Activated CD8-positive, alpha-beta memory T cell treated with anti-CD3 and anti-CD28 coated beads for 48 hours (primary cell): ENCODE measurements around the gene KCNK18.
"Not testable (repeated sequence)": the region's sequence is repeated elsewhere in the genome, so short reads cannot be mapped to it uniquely, and the experiment has no call there.

Source experiments
- DNase-seq, 3 experiments: peaks; one replicate each; pipeline ENCODE4 v3.0.0-alpha.2; 2020; ENCODE audit warnings: low read depth in 2 of 3, low spot score in 2 of 3

The KCNK18 gene

DNA sequence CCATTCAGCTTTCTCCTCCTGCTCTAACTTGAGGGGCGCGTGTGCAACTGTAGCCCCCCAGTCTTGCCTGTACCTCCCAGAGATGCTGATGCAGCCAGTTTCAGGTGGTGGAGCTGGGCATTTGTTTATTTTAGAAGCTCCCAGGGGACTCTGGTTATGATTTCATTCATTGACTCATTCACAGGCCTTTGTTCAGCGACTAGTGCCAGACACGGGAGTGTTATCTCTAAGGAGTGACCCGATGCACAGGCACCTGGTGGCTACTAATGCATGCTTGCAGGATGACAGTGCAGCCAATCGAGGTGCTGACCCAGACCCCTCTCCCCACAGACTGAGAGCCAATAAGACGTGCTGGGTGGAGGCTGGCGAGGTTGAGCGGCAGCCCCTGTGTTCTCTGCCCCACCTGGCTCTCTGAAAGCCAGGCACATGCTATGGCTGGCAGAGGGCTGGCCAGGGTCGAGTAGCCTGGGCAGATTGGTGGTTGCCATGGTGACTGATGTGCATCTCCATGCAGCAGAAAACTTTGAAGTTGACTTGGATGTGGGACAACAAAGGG, 23.9 kb downstream of the KCNK18 start:
- no peak for DNase-seq

GRCh38 chr10:117222552-117222951, 25.3 kb downstream of the KCNK18 start:
- DNase-seq, result no peak

- DNase-seq, result no peak
Observed at GRCh38 chr10:117222976-117223692, 25.8 kb downstream of the KCNK18 start.

GRCh38 chr10:117223693-117224430, 26.6 kb downstream of the KCNK18 start:
- DNase-seq, result no peak

GRCh38 chr10:117224881-117225280, 27.6 kb downstream of the KCNK18 start:
- DNase-seq, result no peak

DNA sequence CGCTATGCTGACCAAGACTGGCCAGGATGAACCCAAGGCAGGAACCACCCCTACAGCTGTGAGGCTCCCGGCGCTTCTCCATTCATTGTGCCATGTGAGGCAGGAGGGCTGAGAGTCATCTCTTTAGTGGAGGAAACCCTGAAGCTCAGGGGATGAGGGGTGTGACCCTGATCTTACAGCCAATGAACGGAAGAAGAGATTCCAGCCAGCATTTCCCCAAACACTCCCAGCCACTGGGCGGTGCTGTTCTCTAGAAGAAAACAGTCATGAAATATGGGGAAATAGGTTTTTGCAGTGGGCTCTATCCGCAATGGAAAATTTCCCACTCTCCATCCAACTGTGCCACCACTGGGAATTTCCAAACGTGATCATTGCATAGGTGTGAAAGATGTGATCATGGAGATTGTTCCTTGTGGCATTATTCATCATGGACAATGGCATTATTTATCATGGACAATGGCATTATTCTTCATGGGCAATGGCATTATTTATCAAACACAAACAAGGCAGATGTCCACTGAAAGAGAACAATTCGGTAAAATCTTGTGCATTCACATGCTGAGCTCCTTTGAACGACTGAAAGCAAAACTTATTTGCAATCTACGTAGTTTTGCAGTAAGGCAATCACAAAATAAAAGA, 29.6 kb downstream of the KCNK18 start:
- DNase-seq, result no peak

DNA sequence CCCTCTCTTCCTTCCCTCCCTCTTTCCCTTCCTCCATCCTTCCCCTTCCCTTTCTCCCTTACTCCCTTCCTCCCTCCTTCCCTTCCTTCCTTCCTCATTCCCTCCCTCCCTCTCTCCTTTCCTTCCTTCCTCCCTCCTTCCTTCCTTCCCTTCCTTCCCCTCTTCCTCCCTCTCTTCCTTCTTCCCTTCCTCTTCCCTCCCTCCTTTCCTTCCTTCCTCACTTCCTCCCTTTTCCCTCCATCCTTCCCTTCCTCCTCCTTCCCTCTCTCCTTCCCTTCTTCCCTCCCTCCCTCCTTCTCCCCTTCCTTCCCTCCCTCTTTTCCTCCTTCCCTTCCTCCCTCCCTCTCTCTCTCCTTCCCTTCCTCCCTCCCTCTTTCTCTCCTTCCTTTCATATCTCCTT, 30.9 kb downstream of the KCNK18 start:
- DNase-seq, result no peak

GRCh38 chr10:117230107-117230506, 32.8 kb downstream of the KCNK18 start:
- not testable (repeated sequence) for DNase-seq

DNA sequence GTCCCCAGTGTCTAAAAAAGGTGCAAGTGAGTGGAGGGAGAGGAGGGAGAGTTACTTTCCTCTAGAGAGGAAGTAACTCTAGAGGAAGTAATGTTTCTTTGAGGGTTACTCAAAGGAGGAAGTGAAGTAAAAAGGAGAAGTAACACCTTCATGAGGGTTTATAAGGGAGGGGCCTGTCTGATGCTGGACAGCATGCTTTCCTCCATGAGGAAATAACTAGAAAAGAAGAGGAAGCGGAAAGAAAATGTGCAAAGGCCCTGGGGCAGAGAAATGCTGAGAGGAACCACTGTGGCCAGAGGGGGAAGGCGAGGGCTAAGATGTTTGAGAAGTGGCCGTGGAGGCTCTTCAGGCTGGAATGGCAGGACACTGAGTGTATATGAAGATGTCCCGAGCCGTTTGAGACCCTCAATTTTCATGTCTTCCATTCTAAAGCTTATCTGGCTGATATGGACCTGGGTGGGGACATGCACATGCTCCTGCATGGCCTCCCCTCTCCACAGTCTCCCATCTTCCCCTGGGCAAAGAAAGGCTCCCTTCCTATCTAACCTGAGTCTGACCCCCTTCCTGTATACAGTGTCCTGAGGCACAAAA, 40.2 kb downstream of the KCNK18 start:
- DNase-seq, result no peak

DNA sequence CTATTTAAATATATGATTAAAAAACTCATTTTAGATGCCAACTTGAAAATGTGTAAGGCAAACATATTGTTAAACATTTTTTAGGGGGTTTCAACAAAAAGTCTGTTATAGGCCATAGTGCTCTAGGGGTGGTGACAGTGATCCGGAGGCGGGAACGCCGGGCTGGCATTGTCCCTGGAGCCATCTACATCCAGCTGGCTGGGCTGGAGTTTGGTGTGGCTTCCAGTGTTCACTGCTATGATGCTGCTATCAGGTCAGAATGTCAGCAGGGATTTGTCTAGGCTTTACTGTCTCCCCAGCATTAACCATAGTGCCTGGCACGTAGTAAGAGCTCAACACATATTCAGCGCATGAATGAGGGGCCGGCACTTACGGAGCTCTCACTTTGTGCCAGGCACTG, 41.8 kb downstream of the KCNK18 start:
- no peak for DNase-seq

GRCh38 chr10:117239721-117240620, 42.7 kb downstream of the KCNK18 start:
- no peak for DNase-seq

- DNase-seq, result no peak
Observed at GRCh38 chr10:117240621-117241529, 43.6 kb downstream of the KCNK18 start, which contains the start of gene SLC18A2. TSS of gene SLC18A2 (plus strand) at chr10:117241114. CDS start at chr10:117241694, 580 bp downstream.

GRCh38 chr10:117241541-117242462, 44.5 kb downstream of the KCNK18 start:
- DNase-seq, result no peak

DNA sequence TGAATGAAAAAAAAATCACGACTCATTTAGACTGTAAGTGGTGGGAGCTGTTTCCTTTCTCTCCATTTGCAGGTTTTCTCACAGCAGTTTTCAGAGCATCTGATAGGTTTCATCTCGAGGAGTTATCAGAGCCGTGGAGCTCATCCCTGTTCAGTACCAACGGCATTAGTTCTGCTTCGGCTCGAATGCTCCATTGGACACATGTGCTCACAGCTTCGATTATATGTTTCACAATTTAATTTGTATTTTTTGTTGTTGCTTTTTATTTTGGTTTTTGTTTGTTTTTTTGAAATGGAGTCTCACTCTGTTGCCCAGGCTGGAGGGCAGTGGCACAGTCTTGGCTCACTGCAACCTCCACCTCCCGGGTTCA, 45.2 kb downstream of the KCNK18 start:
- no peak for DNase-seq

DNA sequence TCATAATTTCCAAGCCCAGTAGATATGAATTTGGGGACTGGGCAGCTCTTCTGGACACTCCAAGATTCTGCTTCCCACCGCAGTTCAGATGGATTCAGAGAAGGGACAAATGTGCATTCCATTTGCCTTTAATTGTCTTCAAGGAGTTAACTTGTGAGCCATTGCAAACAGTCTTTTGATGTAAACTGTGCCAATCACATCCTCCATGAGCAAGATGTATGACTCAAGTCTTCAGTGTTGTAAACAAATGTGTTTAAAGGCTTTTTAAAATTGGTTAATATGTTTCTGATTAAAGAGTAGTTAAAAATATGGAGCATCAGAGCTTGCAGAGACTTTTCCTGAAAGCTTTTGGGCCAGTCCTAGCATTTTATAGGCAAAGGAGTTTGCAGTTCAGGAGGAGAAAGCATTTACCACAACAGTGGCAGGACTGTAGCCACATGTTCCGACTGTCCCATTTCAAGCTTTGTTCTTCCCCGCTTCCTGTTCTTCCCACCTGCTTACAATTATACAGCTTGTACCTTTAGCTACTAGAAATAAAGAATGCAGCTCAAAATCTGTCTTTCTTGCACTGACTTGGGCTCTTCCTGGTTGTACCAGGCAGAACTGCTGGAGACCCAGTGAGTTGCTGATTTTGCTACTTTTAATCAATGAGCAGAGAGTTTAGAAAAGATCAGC, 49.8 kb downstream of the KCNK18 start:
- DNase-seq, result no peak

DNA sequence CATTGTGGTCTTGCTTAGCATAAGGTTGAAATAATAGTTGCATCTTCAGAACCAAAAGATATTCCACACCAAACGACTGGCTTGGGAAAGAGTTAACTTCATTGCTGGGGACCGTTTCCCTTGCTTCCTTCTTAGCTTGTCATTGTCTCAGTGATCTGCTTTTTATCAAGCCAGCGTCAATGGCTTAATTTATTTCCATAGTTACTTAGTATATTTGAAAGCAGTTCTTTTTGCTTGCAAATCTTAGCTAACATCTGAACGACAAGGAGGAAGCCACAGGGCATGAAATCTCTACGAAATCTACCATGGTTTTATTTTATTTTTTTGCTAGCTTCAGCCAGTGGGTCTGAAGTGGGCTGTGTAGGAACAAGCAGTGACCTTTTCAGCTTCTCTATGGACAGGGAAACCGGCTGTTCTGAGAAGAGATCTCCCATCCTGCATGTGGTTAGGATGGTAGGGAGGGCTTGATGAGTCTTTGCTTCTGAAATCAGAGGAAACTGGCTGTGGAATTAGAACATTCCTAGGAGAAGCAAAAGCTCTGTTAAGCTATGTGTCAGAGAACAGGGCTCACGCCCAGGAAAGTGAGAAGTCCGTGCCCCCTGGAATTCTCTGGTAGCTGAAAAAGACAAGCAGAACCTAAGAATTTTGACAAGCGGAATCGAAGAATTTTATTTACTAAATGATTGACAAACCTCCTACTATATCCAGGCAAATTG, 51.6 kb downstream of the KCNK18 start:
- DNase-seq, result no peak

DNA sequence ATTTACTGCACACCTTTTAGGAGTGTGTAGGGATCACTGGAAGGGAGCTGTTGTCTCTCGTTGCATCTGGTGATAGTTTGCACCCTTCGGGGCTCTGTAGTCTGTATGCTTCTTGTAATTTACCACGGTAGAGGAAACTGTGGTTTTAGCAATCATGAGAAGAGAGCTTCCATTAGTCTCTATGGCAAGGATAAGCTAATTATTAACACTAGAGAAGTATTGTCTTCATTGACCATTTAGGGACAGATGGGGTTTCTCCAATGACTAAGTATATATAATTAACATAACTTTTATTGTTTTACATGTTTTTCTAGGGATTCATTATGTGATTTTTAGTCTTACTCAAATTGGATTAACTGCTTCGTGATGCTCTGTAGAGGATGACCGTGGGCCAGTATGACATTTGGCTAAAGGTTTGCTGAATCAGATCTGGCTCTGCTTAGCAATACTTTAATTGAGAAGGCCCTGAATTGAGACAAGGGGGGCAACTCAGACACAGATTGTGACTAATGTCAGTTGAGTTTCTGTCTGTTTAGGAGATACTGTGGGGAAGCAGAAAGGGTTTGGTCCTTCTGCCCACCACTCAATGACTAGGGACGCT, 52.3 kb downstream of the KCNK18 start:
- DNase-seq, result no peak
